HG03135 (cell line): ENCODE measurements around the gene C19orf25.
"Not testable (repeated sequence)": the region's sequence is repeated elsewhere in the genome, so short reads cannot be mapped to it uniquely, and the experiment has no call there.

ENCODE experiments used
- ATAC-seq: cut with Tn5 transposase; IDR thresholded peaks from one replicate; pipeline ENCODE4 v1.9.1; 2021; ENCODE audit warnings: mild to moderate bottlenecking, moderate library complexity; ENCODE audit not compliant: unreplicated experiment

Gene C19orf25

GRCh38 chr19:1512671-1513498 is 33.9 kb upstream of the C19orf25 start, which contains the start of gene ADAMTSL5:
Gene ADAMTSL5 (minus strand): TSS chr19:1513019. CDS start chr19:1510943, 2,076 bp downstream.
- no peak for ATAC-seq

GRCh38 chr19:1511318-1512317 is 32.6 kb upstream of the C19orf25 start:
- ATAC-seq: no peak

GRCh38 chr19:1510807-1511206 is 31.8 kb upstream of the C19orf25 start:
- no peak for ATAC-seq

GRCh38 chr19:1510442-1510806 is 31.4 kb upstream of the C19orf25 start:
- ATAC-seq: no peak

GRCh38 chr19:1509602-1510441 is 30.8 kb upstream of the C19orf25 start:
- no peak for ATAC-seq

- no peak for ATAC-seq
Observed at GRCh38 chr19:1508507-1508856, 29.5 kb upstream of the C19orf25 start.

GRCh38 chr19:1507763-1508506 is 28.9 kb upstream of the C19orf25 start:
- ATAC-seq: no peak

- no peak for ATAC-seq
Observed at GRCh38 chr19:1507192-1507660, 28.2 kb upstream of the C19orf25 start.

- no peak for ATAC-seq
Observed at GRCh38 chr19:1505991-1506881, 27.2 kb upstream of the C19orf25 start.

GRCh38 chr19:1505012-1505411 is 26.0 kb upstream of the C19orf25 start:
- no peak for ATAC-seq

- ATAC-seq: no peak
Observed at GRCh38 chr19:1503925-1504773, 25.1 kb upstream of the C19orf25 start.

- ATAC-seq: no peak
Observed at GRCh38 chr19:1503089-1503924, 24.3 kb upstream of the C19orf25 start.

- ATAC-seq: no peak
Observed at GRCh38 chr19:1502433-1503088, 23.5 kb upstream of the C19orf25 start.

- ATAC-seq: no peak
Observed at GRCh38 chr19:1501200-1501595, 22.2 kb upstream of the C19orf25 start.

- ATAC-seq: not testable (repeated sequence)
Observed at GRCh38 chr19:1499231-1499630, 20.2 kb upstream of the C19orf25 start.

- no peak for ATAC-seq
Observed at GRCh38 chr19:1497578-1498235, 18.7 kb upstream of the C19orf25 start.
